ENCODE results near the gene CDADC1.

The CDADC1 gene

GRCh38 chr13:49247643-49248621 lies at the start of gene CDADC1:
CDADC1 (plus strand) TSS chr13:49247925; CDS start chr13:49248038, 113 bp downstream.
- in situ Hi-C loops (cut with MboI; ENCODE audit: low sequenced_read_pairs) = no loop called here

- in situ Hi-C loops (cut with MboI; ENCODE audit: low sequenced_read_pairs) = no loop called here
Observed at GRCh38 chr13:49206641-49207040, 41.1 kb upstream of the CDADC1 start.

GRCh38 chr13:49208619-49209018 lies 39.1 kb upstream of the CDADC1 start:
- in situ Hi-C loops (cut with MboI; ENCODE audit: low sequenced_read_pairs) = no loop called here

- in situ Hi-C loops (cut with MboI; ENCODE audit: low sequenced_read_pairs) = no loop called here
Observed at GRCh38 chr13:49210114-49210513, 37.6 kb upstream of the CDADC1 start.

GRCh38 chr13:49210669-49211068 lies 37.1 kb upstream of the CDADC1 start:
- in situ Hi-C loops (cut with MboI; ENCODE audit: low sequenced_read_pairs) = no loop called here

GRCh38 chr13:49213539-49213938 lies 34.2 kb upstream of the CDADC1 start:
- in situ Hi-C loops (cut with MboI; ENCODE audit: low sequenced_read_pairs) = no loop called here

GRCh38 chr13:49213997-49214916 lies 33.5 kb upstream of the CDADC1 start:
- in situ Hi-C loops (cut with MboI; ENCODE audit: low sequenced_read_pairs) = no loop called here

- in situ Hi-C loops (cut with MboI; ENCODE audit: low sequenced_read_pairs) = no loop called here
Observed at GRCh38 chr13:49214917-49215376, 32.8 kb upstream of the CDADC1 start.

- in situ Hi-C loops (cut with MboI; ENCODE audit: low sequenced_read_pairs) = no loop called here
Observed at GRCh38 chr13:49216334-49216733, 31.4 kb upstream of the CDADC1 start.

- in situ Hi-C loops (cut with MboI; ENCODE audit: low sequenced_read_pairs) = no loop called here
Observed at GRCh38 chr13:49217962-49218492, 29.7 kb upstream of the CDADC1 start.

GRCh38 chr13:49218493-49219051 lies 29.2 kb upstream of the CDADC1 start:
- in situ Hi-C loops (cut with MboI; ENCODE audit: low sequenced_read_pairs) = no loop called here

- in situ Hi-C loops (cut with MboI; ENCODE audit: low sequenced_read_pairs) = no loop called here
Observed at GRCh38 chr13:49219647-49220035, 28.1 kb upstream of the CDADC1 start.

- in situ Hi-C loops (cut with MboI; ENCODE audit: low sequenced_read_pairs) = no loop called here
Observed at GRCh38 chr13:49220036-49220855, 27.5 kb upstream of the CDADC1 start, which contains the start of gene MLNR. MLNR (plus strand) TSS chr13:49220338; CDS start chr13:49220338, 0 bp downstream.

GRCh38 chr13:49220856-49221589 lies 26.7 kb upstream of the CDADC1 start:
- in situ Hi-C loops (cut with MboI; ENCODE audit: low sequenced_read_pairs) = no loop called here

- in situ Hi-C loops (cut with MboI; ENCODE audit: low sequenced_read_pairs) = no loop called here
Observed at GRCh38 chr13:49221590-49221965, 26.1 kb upstream of the CDADC1 start.

GRCh38 chr13:49225223-49226042 lies 22.3 kb upstream of the CDADC1 start:
- in situ Hi-C loops (cut with MboI; ENCODE audit: low sequenced_read_pairs) = no loop called here

GRCh38 chr13:49226613-49227012 lies 21.1 kb upstream of the CDADC1 start:
- in situ Hi-C loops (cut with MboI; ENCODE audit: low sequenced_read_pairs) = no loop called here

- in situ Hi-C loops (cut with MboI; ENCODE audit: low sequenced_read_pairs) = no loop called here
Observed at GRCh38 chr13:49234741-49235140, 13.0 kb upstream of the CDADC1 start.
